Measurements from ENCODE around the gene PLEKHJ1.
A peak's percentile ranks its signal among the peaks of the same experiment; 100 is the strongest.

The PLEKHJ1 gene

GRCh38 chr19:2234996-2235380, 1.1 kb downstream of the PLEKHJ1 start:
- DNase-seq = peak in 2 of 4 experiments; percentile 42 to 46

- DNase-seq = no peak
These were observed 2.4 kb downstream of the PLEKHJ1 start for GRCh38 chr19:2233601-2234280.

- DNase-seq = no peak
These were observed 3.6 kb downstream of the PLEKHJ1 start for GRCh38 chr19:2232286-2233151.

- DNase-seq = peak in 3 of 4 experiments; percentile 36 to 47 (median 38)
These were observed 4.4 kb downstream of the PLEKHJ1 start for GRCh38 chr19:2231621-2232221.

- no peak for DNase-seq
These were observed 5.2 kb downstream of the PLEKHJ1 start for GRCh38 chr19:2230807-2231533.

GRCh38 chr19:2230033-2230531, 6.0 kb downstream of the PLEKHJ1 start:
- no peak for DNase-seq

GRCh38 chr19:2229103-2230032, 6.8 kb downstream of the PLEKHJ1 start:
- DNase-seq = no peak

GRCh38 chr19:2228157-2229030, 7.7 kb downstream of the PLEKHJ1 start:
- no peak for DNase-seq

GRCh38 chr19:2227415-2228156, 8.5 kb downstream of the PLEKHJ1 start:
- peak in 3 of 4 experiments; percentile 60 to 74 (median 71) for DNase-seq

- no peak for DNase-seq
These were observed 9.2 kb downstream of the PLEKHJ1 start for GRCh38 chr19:2226840-2227360.

- no peak for DNase-seq
These were observed 9.9 kb downstream of the PLEKHJ1 start for GRCh38 chr19:2226051-2226839.

- no peak for DNase-seq
These were observed 10.6 kb downstream of the PLEKHJ1 start for GRCh38 chr19:2225415-2226050.

GRCh38 chr19:2224754-2225349, 11.3 kb downstream of the PLEKHJ1 start:
- DNase-seq = no peak

- DNase-seq = no peak
These were observed 12.2 kb downstream of the PLEKHJ1 start for GRCh38 chr19:2223959-2224358.

- no peak for DNase-seq
These were observed 12.7 kb downstream of the PLEKHJ1 start for GRCh38 chr19:2223391-2223790.

- no peak for DNase-seq
These were observed 14.2 kb downstream of the PLEKHJ1 start for GRCh38 chr19:2221918-2222317.

GRCh38 chr19:2221250-2221831, 14.8 kb downstream of the PLEKHJ1 start:
- DNase-seq = no peak
